Choroid plexus epithelial cell (primary cell): ENCODE measurements around the gene FAM83E.

Experiments
- DNase-seq: peaks from one replicate; pipeline ENCODE4 v3.0.0-alpha.2; 2010; ENCODE audit warnings: low read depth
- H3K4me3 ChIP-seq: 2 replicates; pipeline ENCODE4 v1.5.1; 2011; ENCODE audit warnings: low read depth, mild to moderate bottlenecking, control low read depth, low read length, moderate library complexity
- TF ChIP-seq, protein P1 (sequence below): conservative IDR thresholded peaks from 2 replicates; pipeline ENCODE4 v1.5.1; 2011; ENCODE audit warnings: low read depth, mild to moderate bottlenecking, control low read depth, inconsistent platforms, low read length, moderate library complexity

Gene FAM83E

GRCh38 chr19:48646722-48647216 lies 31.9 kb upstream of the FAM83E start:
- TF ChIP-seq, protein P1, sequence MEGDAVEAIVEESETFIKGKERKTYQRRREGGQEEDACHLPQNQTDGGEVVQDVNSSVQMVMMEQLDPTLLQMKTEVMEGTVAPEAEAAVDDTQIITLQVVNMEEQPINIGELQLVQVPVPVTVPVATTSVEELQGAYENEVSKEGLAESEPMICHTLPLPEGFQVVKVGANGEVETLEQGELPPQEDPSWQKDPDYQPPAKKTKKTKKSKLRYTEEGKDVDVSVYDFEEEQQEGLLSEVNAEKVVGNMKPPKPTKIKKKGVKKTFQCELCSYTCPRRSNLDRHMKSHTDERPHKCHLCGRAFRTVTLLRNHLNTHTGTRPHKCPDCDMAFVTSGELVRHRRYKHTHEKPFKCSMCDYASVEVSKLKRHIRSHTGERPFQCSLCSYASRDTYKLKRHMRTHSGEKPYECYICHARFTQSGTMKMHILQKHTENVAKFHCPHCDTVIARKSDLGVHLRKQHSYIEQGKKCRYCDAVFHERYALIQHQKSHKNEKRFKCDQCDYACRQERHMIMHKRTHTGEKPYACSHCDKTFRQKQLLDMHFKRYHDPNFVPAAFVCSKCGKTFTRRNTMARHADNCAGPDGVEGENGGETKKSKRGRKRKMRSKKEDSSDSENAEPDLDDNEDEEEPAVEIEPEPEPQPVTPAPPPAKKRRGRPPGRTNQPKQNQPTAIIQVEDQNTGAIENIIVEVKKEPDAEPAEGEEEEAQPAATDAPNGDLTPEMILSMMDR, result no peak
- DNase-seq, result no peak
- peak overlapping the region; percentile 62 for H3K4me3 ChIP-seq

DNA sequence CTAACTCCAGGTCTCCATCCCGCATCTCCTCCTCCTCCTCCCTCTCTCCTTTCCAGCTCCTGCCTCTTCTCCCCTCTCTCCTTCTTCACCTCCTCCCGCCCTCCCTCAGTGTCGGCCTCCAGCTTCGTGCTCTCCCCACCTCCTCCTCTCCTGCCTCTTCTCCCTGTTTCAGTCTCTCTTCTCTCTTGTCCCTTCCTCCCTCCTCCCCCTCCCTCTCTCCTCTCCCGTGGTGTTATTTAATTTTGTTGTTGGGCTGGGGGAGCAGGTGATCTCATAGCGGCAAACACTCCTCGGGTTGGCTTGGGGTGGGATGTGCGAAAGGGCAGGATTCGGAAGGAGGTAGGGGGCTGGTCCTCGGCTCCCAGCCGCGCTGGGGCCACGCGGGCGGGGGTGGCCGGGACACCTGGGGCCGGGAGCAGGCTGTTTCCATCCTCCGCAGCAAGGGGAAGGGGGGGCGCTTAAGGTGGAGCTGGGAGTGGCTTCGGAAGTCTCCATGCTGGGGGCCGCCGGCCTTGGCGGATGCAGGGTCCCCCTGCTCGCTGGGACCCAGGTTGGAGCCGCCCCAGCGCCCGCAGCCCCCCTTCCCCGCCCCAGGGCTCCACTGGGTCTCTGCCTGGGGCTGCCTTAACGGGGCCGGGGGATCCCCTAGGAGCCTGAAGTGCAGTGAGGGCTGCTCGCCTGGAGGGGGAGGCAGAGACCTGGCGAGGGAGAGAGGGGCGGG lies 31.3 kb upstream of the FAM83E start, which contains the start of gene CA11:
Gene CA11, minus strand, starts transcription at position 187 of the 721 bp plus-strand sequence. CDS start 555 bp downstream, outside the sequence.
- DNase-seq, result peak; percentile 88
- TF ChIP-seq, protein P1, result peak; percentile 86
- H3K4me3 ChIP-seq, result peak within 1 kb of the TSS; percentile 62

GRCh38 chr19:48645620-48646000 lies 30.7 kb upstream of the FAM83E start:
- TF ChIP-seq, protein P1, result no peak
- no peak for DNase-seq
- peak overlapping the region; percentile 62 for H3K4me3 ChIP-seq

- peak overlapping the region; percentile 62 for H3K4me3 ChIP-seq
- DNase-seq, result peak; percentile 90
- TF ChIP-seq, protein P1, result no peak
These were observed 30.2 kb upstream of the FAM83E start for GRCh38 chr19:48644839-48645619.

GRCh38 chr19:48644355-48644754 lies 29.5 kb upstream of the FAM83E start:
- TF ChIP-seq, protein P1, result no peak
- H3K4me3 ChIP-seq, result peak overlapping the region; percentile 62
- no peak for DNase-seq

DNA sequence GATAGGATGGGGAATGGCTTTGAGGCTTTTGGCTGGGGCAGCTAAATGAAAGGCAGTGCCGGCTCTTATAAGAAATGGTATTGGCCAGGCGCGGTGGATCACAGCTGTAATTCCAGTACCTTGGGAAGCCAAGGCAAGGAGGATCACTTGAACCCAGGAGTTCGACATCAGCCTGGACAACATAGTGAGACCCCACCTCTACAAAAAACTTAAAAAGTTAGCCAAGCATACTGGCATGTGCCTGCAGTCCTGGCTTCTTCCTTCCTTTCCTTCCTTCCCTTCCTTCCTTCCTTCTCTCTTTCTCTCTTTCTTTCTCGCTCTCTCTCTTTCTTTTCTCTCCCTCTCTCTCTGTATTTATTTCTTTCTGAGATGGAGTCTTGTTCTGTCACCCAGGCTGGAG lies 28.0 kb upstream of the FAM83E start:
- TF ChIP-seq, protein P1, result no peak
- DNase-seq, result no peak
- H3K4me3 ChIP-seq, result no peak overlapping the region
